Effector CD8-positive, alpha-beta T cell (primary cell): ENCODE measurements around the gene ATP8A2.
"Not testable (repeated sequence)": the region's sequence is repeated elsewhere in the genome, so short reads cannot be mapped to it uniquely, and the experiment has no call there.

Experiments
- DNase-seq: peaks from one replicate; lab custom pipeline; 2025; lab: John Stamatoyannopoulos, UW

ATP8A2 gene

GRCh38 chr13:25802579-25802978, 430.8 kb downstream of the ATP8A2 start:
- no peak for DNase-seq

- DNase-seq: no peak
Observed at GRCh38 chr13:25803641-25804040, 431.9 kb downstream of the ATP8A2 start.

- no peak for DNase-seq
Observed at GRCh38 chr13:25806264-25806974, 434.6 kb downstream of the ATP8A2 start.

GRCh38 chr13:25807562-25807961, 435.8 kb downstream of the ATP8A2 start:
- DNase-seq: no peak

GRCh38 chr13:25811506-25811905, 439.7 kb downstream of the ATP8A2 start:
- DNase-seq: no peak

GRCh38 chr13:25816239-25816638, 444.5 kb downstream of the ATP8A2 start:
- no peak for DNase-seq

- DNase-seq: no peak
Observed at GRCh38 chr13:25819856-25820530, 448.2 kb downstream of the ATP8A2 start.

- DNase-seq: no peak
Observed at GRCh38 chr13:25821776-25822175, 450.0 kb downstream of the ATP8A2 start.

GRCh38 chr13:25827221-25827620, 455.4 kb downstream of the ATP8A2 start:
- not testable (repeated sequence) for DNase-seq

GRCh38 chr13:25827831-25828465, 456.2 kb downstream of the ATP8A2 start:
- DNase-seq: no peak

GRCh38 chr13:25833761-25834160, 462.0 kb downstream of the ATP8A2 start:
- DNase-seq: no peak

GRCh38 chr13:25836574-25837336, 465.0 kb downstream of the ATP8A2 start:
- DNase-seq: no peak

- no peak for DNase-seq
Observed at GRCh38 chr13:25839371-25839770, 467.6 kb downstream of the ATP8A2 start.

- DNase-seq: no peak
Observed at GRCh38 chr13:25840261-25840660, 468.5 kb downstream of the ATP8A2 start.

- DNase-seq: no peak
Observed at GRCh38 chr13:25840931-25841330, 469.2 kb downstream of the ATP8A2 start.

GRCh38 chr13:25843692-25844091, 471.9 kb downstream of the ATP8A2 start:
- no peak for DNase-seq

- no peak for DNase-seq
Observed at GRCh38 chr13:25844559-25845434, 473.0 kb downstream of the ATP8A2 start.

GRCh38 chr13:25846222-25846984, 474.6 kb downstream of the ATP8A2 start:
- DNase-seq: no peak

- DNase-seq: no peak
Observed at GRCh38 chr13:25847145-25847544, 475.4 kb downstream of the ATP8A2 start.
